OCI-LY7 (cell line): ENCODE data around the gene INPP5A.

Experiments used
- EZH2phosphoT487 ChIP-seq: fragments of 200-600 bp; sonication (generic); IDR thresholded peaks from 2 replicates; pipeline ENCODE4 v1.6.1; 2018; ENCODE audit warnings: low read depth, borderline replicate concordance, mild to moderate bottlenecking, mixed run types, antibody characterized with exemption, low read length, moderate library complexity, mixed read lengths
- TF ChIP-seq, protein P1 (sequence below): fragments of 200-600 bp; sonication (generic); conservative IDR thresholded peaks from 2 replicates; pipeline ENCODE4 v1.5.1; 2014; ENCODE audit warnings: mild to moderate bottlenecking, antibody characterized with exemption, low read length, moderate library complexity, mixed read lengths

DNA sequence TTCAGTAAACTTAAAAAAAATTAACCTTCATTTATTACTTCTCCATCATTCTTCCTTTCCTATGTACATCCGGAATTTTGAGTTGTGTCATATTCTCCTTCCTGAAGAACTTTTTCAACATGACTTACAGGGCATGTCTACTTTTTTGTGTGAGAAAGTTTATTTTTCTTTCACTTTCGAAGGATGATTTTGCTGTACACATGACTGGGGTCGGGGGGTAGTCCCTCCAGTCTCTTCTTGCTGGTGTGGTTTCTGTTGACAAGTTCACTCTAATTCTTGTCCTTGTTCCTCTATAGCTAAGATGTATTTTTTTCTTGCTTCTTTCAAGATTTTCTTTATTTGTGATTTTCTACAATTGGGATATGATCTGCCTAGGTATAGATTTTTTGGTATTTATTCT lies 55.8 kb downstream of the INPP5A start:
- no peak for TF ChIP-seq EZH2phosphoT487
- TF ChIP-seq, protein P1, sequence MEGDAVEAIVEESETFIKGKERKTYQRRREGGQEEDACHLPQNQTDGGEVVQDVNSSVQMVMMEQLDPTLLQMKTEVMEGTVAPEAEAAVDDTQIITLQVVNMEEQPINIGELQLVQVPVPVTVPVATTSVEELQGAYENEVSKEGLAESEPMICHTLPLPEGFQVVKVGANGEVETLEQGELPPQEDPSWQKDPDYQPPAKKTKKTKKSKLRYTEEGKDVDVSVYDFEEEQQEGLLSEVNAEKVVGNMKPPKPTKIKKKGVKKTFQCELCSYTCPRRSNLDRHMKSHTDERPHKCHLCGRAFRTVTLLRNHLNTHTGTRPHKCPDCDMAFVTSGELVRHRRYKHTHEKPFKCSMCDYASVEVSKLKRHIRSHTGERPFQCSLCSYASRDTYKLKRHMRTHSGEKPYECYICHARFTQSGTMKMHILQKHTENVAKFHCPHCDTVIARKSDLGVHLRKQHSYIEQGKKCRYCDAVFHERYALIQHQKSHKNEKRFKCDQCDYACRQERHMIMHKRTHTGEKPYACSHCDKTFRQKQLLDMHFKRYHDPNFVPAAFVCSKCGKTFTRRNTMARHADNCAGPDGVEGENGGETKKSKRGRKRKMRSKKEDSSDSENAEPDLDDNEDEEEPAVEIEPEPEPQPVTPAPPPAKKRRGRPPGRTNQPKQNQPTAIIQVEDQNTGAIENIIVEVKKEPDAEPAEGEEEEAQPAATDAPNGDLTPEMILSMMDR, result no peak
